HG03520 (cell line): ENCODE data around the gene KCNQ2.

ENCODE experiments used
- ATAC-seq: cut with Tn5 transposase; IDR thresholded peaks from one replicate; pipeline ENCODE4 v1.9.1; 2021; ENCODE audit warnings: mild to moderate bottlenecking, moderate library complexity; ENCODE audit not compliant: unreplicated experiment

Gene KCNQ2

DNA sequence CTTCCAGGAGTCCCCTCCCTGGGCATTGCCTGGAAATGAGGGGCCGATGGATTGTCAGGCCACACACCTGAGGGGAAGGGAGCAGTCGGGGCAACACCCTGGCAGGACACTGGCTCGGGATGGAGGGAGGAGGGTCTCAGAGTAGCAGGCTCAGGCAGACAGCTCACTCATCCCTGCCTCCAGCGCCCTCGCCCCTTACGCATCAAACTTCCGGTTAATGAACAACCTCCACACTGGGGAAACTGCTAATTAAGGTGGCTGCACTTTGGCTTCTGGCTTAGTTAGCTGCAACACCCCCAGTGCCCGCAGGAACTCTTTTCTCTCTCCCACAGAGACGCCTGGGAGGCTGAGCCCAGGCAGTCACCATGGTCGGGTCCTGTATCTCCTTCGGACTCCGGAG lies 98.0 kb downstream of the KCNQ2 start:
- no peak for ATAC-seq

DNA sequence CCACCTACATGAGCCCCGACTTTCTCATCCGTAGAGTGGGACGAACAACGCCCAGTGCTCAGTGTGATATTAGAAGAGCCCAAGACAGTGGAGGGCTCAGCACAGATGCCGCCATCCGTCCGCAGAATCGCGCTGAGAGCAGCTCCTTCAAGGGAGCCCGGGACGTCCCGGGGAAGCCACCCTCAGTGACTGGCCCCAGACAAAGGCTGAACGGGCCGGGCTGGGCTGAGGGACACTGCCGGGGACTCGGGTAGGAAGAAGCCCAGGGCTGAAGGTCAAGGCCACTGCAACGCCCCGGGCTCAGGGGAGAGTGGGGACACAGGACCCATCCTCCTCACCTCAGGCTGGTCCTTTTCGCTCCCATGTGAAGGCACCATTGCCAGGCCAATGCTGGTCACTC lies 98.5 kb downstream of the KCNQ2 start:
- no peak for ATAC-seq

DNA sequence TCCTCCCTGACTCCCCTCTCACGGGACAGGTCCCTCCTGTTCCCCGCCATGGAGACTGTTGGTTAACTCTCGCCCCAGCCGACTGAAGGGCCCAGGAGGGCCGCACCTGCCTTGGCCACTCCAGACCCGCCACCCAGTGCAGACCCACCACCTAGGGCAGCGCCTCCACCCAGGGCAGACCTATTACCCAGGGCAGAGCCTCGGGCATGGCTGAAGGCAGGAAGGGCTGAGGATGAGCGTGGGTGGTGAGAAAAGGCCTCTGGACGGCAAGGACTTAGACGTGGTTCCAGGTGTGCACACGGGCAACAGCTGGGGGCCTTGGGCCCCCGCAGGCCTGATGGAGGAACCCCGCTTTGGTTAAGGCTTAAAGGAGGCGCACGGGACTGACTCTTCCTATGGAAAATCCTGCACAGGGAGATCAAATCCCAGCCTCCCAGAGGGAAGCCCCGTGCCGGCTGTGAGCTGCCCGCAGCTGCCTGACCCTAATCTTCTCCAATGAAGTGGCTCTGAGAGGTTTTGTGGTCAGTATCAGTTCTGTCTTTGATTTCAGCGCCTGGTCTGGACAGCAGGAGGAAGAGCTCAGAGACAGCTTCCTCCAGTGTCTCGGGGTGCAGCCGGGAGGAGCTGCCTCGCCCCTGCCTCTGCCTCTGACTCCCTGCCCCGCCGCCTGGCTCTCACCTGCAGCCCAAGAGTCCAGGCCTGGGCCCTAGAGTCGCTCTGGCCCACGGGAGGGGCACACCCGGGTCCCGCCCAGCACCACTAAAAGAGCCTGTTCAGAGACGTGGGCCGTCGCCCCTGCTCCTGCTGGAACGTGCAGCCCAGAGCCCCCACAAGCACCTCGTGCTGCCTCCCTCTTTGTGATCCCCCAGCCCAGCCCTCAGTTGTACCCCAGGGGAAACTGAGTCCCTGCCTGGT lies 99.2 kb downstream of the KCNQ2 start:
- no peak for ATAC-seq

DNA sequence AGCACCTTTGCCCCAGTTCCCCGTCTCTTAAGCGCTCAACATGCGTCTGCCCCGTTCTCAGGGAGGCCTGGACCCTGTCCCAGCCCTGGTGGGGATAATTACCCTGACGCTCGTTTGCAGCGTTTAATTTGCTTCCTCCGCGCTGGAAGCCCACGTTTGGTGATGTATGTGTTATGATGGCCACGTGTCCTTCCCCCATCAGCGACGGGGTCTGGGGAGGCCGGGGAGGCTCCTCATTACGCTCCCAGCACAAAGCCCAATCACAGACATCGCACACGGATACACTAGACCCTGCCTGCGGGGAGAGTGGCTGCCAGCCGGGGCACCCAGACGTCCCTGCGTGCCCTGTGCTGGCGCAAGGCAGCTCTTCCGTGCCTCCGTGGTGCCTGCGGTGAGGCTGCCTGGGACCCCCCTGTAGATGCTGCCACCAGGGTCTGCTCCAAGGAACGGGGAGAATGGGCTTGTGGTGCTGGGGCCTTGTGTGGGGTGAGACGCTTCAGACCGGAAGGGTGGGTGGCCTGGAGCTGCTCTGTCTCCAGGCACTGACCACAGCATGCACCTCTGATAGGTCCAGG lies 101.1 kb downstream of the KCNQ2 start:
- ATAC-seq = no peak

DNA sequence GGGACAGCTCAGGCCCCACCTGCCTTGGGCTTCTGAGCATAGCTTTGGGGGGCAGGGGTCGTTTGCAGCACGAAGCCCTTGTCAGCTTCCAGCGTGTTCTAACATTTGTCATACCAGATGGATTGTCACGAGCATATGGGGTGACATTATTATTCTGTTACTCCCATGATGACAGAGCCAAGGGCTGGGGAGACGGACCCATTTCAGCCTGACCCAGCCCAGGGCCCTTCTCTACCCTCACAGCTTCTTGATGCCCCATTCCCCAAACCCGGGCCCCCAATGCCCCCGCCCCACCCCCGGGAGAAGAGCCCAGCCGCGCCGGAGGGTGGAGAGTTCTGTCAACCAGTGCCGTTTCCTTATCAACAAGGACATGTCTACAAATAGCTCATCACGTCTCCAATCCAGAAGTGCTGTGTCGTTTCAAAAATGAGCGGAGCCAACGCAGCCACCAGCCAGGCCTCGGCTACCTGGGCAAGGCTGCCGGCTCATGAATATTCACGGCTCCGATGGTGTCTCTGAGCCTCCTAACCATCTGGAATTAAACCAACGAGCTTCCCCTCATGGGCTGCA lies 101.8 kb downstream of the KCNQ2 start:
- ATAC-seq = no peak

DNA sequence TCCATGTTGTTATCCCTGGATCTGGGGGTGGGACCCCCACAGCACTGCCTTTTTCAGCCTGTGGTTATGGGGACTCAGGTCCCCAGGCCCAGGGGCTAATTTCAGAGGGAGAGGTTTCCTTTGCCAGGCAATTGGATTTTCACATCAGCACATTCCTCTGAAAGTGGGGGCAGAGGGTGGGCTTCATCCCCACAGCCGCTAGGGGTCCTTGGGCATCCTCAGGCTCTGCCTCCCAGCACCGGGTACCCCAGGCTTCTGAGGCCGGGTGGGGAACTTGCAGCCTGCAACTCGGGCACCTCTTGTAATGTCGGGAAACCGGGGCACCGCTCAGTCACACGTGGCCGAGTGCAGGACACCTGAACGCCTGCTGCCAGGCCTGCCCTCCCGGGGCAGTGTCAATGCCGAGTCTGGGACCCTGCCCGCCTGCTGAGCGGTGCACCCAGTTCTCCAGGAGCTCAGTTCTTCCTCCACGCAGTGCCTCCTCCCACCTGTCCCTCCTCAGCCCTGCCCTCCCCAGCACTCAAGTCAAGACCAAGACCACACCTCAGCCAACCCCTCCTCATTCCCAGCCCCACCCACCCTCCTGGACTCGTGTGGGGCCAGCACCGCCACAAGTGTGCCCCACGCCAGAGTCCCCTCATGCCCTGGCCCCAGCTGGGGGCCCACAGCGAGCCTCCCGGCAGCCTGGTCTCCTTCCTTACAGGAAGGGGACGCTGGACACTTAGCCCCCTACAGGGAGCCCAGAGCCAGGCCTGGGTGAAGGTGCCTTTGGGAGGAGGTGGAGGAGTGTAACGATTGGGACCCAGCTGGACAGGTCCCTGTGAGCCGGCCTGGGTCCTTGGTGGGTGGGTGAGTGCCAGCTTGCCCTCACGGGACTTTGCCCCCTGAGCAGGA lies 102.5 kb downstream of the KCNQ2 start:
- ATAC-seq = no peak

DNA sequence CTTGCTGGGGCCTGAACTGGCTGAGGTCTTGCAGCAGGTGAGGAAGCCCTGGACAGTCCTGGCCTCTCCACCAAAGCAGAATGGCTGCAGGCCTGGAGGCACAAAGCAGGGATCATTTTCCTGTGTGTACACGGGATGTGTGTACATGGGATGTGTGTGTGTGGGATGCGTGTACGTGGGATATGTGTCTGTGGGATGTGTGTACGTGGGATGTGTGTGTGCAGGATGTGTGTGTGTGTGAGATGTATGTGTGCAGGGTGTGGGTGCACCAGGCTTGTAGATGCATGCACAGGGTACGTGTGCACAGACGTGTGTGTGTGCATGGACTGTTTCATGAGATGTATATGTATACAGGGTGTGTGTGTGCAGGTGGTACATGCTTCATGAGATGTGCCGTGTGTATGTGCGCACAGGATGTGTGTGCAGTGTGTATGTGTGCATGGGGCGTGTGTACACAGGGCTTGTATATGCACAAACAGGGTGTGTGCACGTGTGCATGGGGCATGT lies 103.4 kb downstream of the KCNQ2 start:
- ATAC-seq = no peak

DNA sequence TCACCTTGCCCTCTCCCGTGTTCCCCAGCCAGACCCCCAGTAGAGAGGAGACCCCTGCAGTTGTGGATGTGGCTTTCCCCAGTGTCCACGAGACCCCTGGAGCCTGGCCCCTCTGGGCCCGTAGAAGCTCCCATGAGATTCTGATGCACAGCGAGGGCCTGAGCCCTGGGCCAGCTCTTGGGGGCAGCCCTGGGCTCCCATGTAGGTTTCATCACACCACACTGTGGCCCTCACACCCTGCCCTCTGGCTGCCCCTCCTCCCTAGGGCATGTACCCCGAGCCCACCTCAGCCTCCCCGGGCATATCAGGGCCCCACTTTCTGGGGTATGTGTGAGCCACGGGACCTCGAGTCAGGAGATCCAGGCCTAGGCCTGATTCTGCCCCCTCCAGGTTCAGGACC lies 104.3 kb downstream of the KCNQ2 start:
- ATAC-seq = no peak

DNA sequence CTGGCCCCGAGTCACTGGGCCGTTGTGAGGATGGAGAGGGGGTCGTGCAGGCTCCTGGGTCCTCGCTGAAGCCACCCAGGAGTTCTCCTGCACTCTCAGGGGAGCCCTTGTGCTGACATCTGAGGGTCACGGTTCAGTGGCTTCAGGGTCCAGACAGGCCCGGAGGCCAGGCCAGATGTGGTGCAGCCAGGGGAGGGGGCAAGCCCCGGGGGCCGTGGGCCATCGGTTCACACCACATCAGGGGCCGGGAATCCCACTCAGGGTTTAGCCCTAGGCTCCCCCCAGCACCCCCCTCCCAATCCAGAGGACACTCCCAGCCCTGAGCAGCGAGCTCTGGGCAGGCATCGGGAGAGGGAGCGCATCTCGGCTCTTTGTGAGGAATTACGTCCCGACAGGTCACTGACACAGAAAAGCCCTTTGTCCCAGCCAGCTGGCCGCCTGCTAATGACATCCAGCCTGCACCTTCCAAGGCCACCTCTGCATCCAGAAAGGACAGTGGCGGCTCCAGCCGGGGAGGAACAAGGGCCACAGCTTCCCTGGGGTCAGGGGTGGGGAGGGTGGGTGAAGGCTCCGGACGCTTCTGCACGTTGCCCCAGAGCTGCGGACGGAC lies 104.9 kb downstream of the KCNQ2 start:
- ATAC-seq = no peak

DNA sequence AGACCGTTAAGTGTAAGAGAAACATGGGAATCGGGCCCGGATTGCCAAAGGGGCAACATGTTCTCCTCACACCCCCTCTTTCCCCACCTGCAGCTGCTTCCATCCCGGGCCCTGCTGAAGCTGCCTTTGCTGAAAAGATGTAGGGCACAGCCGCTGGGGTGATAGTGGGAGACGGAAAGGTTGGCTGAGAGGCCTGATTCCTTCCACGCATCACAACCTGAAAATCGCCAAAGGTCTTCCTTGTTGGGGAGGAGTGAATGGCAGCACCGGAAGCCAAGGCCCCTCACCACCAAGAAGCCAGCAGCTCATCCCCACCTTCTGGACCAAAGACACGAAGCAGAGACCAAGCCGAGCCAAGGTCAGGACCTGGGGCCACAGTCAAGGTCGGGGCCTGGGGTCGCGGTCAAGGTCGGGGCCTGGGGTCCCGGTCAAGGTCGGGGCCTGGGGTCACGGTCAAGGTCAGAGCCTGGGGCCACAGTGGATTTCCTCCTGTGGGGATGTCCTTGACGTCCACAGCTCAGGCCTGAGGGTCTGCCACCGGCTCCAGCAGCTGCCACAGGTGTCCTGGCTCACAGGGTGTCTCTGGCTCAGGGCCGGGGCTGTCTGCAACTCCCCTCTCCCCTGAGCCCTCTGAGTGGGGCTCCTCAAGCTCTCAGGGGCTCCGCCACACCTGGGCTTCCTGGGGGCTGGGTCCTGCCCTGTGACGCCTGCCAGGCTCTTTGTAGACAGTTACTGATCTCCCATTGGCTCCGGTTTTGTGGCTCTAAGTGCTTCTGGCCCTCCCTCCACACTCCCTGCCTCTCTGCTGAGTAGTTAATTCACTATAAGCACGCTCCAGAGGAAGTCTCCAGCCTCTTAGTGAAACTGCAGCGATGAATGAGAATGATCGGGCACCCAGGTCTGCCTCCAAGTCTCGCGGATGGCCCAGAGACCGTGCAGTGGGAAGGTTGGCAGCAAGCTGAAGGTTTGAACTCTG lies 105.8 kb downstream of the KCNQ2 start:
- ATAC-seq = no peak

DNA sequence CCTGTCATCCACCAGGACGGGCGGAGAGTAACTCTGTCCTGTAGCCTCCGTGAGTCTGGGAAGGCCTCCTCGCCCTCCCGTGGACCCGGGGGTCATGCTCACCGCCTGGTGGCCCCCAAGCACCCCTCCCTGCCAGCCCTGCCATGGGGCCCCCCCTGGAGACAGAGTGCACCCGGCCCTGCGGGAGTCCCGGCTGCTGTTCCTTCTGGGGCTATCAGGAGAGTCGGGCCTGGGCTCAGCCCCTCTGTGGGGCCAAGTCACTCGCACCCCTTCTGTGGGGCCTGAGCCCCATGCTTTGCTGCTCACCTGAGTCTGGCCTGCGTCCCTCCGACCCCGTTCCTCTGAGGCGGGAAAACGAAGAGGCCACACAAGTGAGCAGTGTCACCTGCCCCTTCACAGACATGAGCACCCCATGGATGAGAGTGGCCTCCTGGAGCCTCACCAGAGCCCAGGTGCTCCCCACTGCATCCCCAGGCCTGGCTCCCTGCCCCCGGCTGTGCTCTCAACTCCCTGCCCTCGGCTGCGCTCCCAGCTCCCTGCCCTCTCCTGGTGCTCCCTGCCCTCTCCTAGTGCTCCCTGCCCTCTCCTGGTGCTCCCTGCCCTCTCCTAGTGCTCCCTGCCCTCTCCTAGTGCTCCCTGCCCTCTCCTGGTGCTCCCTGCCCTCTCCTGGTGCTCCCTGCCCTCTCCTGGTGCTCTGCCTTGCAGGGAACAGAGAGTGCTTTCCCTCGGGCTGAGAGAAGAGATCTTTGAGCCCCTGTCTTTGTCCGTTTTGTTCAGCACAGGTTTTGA lies 106.7 kb downstream of the KCNQ2 start:
- no peak for ATAC-seq

DNA sequence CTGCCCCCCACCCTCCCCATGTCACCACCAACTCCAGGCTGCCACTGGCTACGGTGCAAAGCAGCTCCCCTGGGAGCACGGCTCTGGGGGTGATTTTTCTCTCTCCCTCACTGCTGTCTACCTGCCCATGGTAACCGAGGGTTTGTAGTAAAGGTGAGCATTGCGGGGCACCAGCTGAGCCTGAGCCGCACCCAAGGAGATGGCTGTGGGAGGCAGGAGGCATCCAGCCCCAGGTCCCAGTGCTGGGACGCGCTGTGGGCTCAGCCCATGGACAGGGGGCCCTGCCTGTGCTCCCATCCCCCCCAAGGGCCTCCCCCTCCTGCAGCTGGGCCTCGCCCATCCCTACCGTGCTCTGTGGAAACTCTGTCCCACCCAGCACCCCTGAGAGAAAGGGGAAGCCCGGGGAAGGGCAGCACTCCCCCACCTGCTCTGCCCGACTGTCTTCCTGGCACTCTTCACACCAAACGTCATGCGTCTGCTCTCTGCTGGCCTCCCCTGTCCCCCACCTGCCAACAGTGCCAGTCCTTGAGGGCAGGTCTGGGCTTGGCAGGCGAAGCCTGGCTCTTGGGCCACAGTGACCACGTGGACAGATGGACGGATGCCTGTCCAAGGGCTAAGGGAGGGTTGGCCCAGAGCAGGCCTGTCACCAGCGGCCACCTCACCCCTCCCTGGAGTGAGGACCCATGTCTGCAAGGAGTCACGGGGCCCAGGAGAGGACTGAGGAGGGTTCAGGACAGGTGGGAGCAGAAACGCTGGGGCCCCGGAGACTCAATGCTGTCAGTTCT lies 107.5 kb downstream of the KCNQ2 start:
- no peak for ATAC-seq

DNA sequence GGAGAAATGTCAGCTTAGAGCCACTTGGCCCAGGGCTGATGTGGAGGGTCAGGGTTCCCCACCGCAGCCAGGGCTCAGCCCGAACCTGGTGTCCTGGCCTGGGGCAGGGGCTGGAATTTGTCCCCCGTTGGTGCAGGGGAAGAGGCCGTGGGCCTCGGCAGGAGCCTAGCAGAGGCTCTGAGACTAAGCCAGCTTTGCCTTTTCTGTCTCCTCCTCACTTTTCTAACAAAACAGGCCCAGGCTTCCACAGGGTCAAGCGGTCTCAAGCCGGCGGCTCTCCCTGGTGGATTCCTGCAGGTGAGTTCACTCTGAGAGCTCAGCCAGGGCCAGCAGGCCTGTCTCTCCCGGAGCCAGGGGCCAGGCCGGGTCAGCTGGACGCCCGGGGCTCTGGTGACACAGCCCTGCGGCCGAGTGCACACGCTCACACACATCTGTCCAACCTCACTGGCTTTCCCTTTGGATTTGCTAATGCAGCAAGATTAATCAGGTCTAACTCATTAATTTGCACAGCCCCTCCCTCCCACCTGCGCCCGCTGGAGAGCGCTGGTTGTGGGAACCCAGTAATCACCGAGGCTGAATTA lies 108.4 kb downstream of the KCNQ2 start:
- ATAC-seq = no peak

DNA sequence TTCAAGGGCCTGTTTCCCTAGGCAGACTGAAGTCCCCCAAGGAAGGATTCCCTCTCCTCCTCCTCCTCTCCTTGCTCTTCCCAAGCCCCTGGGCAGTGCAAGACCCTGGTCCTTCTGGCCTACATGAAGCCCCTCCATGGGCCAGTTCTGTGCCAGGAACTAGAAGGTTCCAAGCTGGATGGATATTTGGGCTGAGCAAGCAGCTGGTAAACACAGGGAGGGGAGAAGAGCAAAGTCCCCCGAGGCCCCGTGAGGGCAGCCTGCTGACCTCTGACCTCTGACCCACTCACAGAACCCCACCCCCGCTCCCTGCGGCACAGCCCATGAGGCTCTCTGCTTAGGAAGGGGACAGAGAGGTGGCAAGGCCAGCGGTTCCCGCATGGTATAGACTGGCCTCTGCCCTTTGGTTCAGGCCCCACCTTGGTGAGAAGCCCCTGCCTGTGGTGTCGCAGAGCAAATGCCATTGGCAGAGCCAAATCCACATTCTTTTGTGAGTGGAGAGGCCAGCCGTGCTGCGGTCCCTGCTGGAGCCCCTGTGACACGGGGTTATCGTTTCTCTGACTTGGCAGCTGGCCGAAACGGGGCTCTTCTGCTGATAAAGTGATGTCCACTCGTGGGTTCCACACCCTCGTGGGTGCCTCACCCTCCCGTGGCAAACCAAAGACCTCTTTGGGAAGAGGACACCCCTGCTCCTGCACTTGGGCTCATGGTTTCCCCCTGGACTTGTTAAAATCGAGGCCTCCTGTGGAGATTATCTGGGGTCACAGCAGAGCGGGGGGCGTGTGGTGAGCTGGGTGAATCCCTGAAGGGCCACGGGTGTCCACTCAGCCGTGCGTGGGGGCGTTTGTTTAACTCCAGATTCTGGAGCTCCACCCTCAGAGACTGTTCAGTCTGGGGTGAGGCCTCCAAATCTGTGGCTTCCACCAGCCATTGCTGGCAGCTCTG lies 109.2 kb downstream of the KCNQ2 start:
- ATAC-seq = no peak

DNA sequence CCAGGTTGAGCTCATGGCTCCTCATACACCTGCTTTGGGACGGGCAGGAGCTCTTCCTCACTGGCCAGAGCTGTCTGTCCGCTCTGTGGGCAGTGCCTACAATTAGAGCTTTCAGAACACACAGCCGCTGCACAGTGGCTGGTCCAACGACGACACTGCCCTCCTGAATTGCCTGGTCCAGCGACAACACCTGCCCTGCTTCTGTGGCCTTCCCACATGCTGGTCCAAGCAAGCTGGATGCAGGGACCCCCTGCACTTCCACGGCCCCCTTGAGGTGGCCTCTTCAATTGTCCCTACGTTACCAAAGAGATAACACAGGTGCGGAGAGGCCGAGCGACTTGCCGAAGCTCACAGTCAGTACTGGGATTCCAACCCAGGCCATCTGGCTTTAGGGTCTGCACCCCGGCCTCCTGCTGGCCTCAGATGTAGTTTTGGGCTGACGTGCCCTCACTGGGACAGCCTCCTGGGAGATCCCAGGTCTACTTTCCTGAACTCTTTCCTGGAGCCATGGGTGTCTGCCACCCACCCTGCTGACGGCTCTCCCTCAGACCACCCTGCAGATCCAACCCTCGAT lies 109.9 kb downstream of the KCNQ2 start:
- ATAC-seq = no peak
